ENCODE data around the gene MYO1C.

MYO1C gene

GRCh38 chr17:1485423-1486376 lies 6.8 kb downstream of the MYO1C start:
- DNase-seq (ENCODE audit: low read depth in 2 of 3, low spot score in 2 of 3), result peak in 2 of 3 experiments; percentile 34 to 43

GRCh38 chr17:1484676-1485422 lies 7.6 kb downstream of the MYO1C start:
- DNase-seq (ENCODE audit: low read depth in 2 of 3, low spot score in 2 of 3), result no peak

- no peak for DNase-seq (ENCODE audit: low read depth in 2 of 3, low spot score in 2 of 3)
These were observed 8.4 kb downstream of the MYO1C start for GRCh38 chr17:1484060-1484535.

GRCh38 chr17:1482680-1483079 lies 9.8 kb downstream of the MYO1C start:
- no peak for DNase-seq (ENCODE audit: low read depth in 2 of 3, low spot score in 2 of 3)

GRCh38 chr17:1481736-1482135 lies 10.8 kb downstream of the MYO1C start:
- DNase-seq (ENCODE audit: low read depth in 2 of 3, low spot score in 2 of 3), result no peak

GRCh38 chr17:1480747-1481465 lies 11.6 kb downstream of the MYO1C start:
- no peak for DNase-seq (ENCODE audit: low read depth in 2 of 3, low spot score in 2 of 3)

- DNase-seq (ENCODE audit: low read depth in 2 of 3, low spot score in 2 of 3), result no peak
These were observed 14.1 kb downstream of the MYO1C start for GRCh38 chr17:1478418-1478817.

GRCh38 chr17:1475321-1475854 lies 17.1 kb downstream of the MYO1C start:
- no peak for DNase-seq (ENCODE audit: low read depth in 2 of 3, low spot score in 2 of 3)

- no peak for DNase-seq (ENCODE audit: low read depth in 2 of 3, low spot score in 2 of 3)
These were observed 17.9 kb downstream of the MYO1C start for GRCh38 chr17:1474402-1475189.

GRCh38 chr17:1473841-1474240 lies 18.6 kb downstream of the MYO1C start:
- DNase-seq (ENCODE audit: low read depth in 2 of 3, low spot score in 2 of 3), result no peak

GRCh38 chr17:1473170-1473569 lies 19.3 kb downstream of the MYO1C start:
- no peak for DNase-seq (ENCODE audit: low read depth in 2 of 3, low spot score in 2 of 3)

- no peak for DNase-seq (ENCODE audit: low read depth in 2 of 3, low spot score in 2 of 3)
These were observed 20.3 kb downstream of the MYO1C start for GRCh38 chr17:1471911-1472821.

GRCh38 chr17:1471490-1471889 lies 21.0 kb downstream of the MYO1C start:
- DNase-seq (ENCODE audit: low read depth in 2 of 3, low spot score in 2 of 3), result no peak

- no peak for DNase-seq (ENCODE audit: low read depth in 2 of 3, low spot score in 2 of 3)
These were observed 21.6 kb downstream of the MYO1C start for GRCh38 chr17:1470755-1471462.

- no peak for DNase-seq (ENCODE audit: low read depth in 2 of 3, low spot score in 2 of 3)
These were observed 22.3 kb downstream of the MYO1C start for GRCh38 chr17:1470071-1470754.

- DNase-seq (ENCODE audit: low read depth in 2 of 3, low spot score in 2 of 3), result no peak
These were observed 23.1 kb downstream of the MYO1C start for GRCh38 chr17:1469231-1469852.

- no peak for DNase-seq (ENCODE audit: low read depth in 2 of 3, low spot score in 2 of 3)
These were observed 24.5 kb downstream of the MYO1C start for GRCh38 chr17:1467898-1468492.

Data from activated CD8-positive, alpha-beta memory T cell treated with anti-CD3 and anti-CD28 coated beads for 48 hours (primary cell).